ENCODE data around the gene RWDD2A. TPM values are rescaled to one million over a fixed set of nuclear protein-coding genes. Genes with fewer than 3 reads are reported as not detected.

The RWDD2A gene
- total and polyA plus RNA-seq, 7 donors, result 1.9 to 4.1 (median 2.5) TPM

- intact Hi-C loops (cut with DNase I), result no loop called here
- WGBS, 2 donors, result 75 to 81% methylated on average over 4 of the region's 4 CpGs
- no peak for TF ChIP-seq POLR2A (IDR thresholded peaks at IDR 0.05)
- TF ChIP-seq POLR2AphosphoS5 (IDR thresholded peaks at IDR 0.05), result no peak
- TF ChIP-seq EP300 (IDR thresholded peaks at IDR 0.05), result no peak
- no peak for TF ChIP-seq CTCF (IDR thresholded peaks at IDR 0.05)
- H3K9me3 ChIP-seq, result no peaks in the 10 kb centered on the region
- H3K4me3 ChIP-seq, result no peak overlapping the region
- no peaks in the 10 kb centered on the region for H3K36me3 ChIP-seq
- H3K4me1 ChIP-seq, result no peaks in the 10 kb centered on the region
- H3K27ac ChIP-seq, result no peak overlapping the region
- no peak for DNase-seq
- H3K27me3 ChIP-seq, result no peaks in the 10 kb centered on the region
These were observed 8.9 kb downstream of the RWDD2A start for GRCh38 chr6:83202031-83202430.

DNA sequence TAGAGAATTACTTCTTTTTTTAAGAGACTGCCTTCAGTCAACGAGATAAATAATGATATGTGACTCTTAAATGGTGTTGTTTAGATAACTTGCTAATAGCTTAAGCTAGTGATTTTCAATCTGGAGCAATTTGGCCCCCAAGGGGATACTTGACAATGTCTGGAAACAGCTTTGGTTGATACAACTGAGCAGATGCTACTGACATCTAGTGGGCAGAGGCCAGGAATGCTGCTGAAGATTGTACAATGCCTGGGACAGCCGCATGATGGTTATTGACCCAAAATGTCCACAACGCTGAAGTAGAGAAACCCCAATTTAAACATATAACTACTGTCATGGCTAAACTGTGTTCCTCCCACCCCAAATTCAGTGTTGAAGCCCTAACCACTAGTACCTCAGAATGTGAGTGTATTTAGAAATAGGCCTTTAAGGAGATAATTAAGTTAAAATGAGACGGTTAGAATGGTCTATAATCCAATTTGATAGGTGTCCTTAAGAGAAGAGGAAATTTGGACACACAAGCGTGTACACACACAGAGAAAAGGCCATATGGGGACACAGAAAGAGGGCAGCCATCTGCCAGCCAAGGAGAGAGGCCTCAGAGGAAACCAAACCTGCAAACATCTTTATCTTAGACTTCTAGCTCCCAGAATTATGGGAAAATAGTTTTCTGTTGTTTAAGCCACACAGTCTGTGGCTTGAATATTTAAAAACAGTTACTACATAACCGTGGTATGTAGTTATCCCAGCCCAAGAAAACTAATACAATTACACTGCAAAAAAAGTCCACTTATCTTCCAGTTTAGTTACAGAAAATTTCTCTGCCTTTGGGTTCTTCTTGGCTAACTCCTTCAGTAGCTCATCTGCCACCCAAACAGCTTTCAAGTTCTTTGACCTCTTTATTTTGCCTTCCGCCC lies 22.2 kb downstream of the RWDD2A start:
- whole genome bisulfite sequencing, 2 donors, result 27 to 30% methylated on average over 7 of the region's 7 CpGs
- DNase-seq, result peak; percentile 71
- no peak overlapping the region for H3K27ac ChIP-seq
- no peaks in the 10 kb centered on the region for H3K4me1 ChIP-seq
- no peaks in the 10 kb centered on the region for H3K9me3 ChIP-seq
- no peak overlapping the region for H3K4me3 ChIP-seq
- TF ChIP-seq POLR2AphosphoS5 (IDR thresholded peaks at IDR 0.05) (no peak), POLR2A (IDR thresholded peaks at IDR 0.05) (no peak), CTCF (IDR thresholded peaks at IDR 0.05) (peak; percentile 25 to 62 (median 50)), EP300 (IDR thresholded peaks at IDR 0.05) (no peak)
- intact Hi-C loops (cut with DNase I), result loop anchor here (2.0 kb wide), 1 partner anchor 149 kb away; the partner anchor contains the start of gene DOP1A
- H3K27me3 ChIP-seq, result no peaks in the 10 kb centered on the region
- H3K36me3 ChIP-seq, result peaks cover 0 to 4% (median 0%) of the 10 kb centered on the region in 4 donors

DNA sequence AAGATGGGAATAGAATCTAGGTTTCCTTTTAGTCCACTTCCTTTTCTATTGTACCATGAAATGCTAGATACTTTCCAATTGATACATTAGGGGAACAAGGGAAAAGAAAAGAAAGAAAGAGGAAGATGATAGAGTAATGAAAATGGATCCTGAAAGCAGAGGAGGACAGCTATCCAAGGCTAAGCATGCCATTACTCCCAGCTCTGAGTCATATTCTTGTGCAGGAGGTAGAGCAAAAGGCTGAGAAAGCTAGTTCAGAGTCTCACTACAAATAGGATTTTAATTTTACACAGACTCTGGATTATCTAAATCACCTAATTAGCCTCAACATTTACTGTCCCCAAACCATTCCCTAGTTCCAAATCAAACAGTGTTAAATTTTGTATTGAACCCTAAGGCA lies 23.6 kb downstream of the RWDD2A start:
- H3K27ac ChIP-seq, result no peak overlapping the region
- intact Hi-C loops (cut with DNase I), result no loop called here
- TF ChIP-seq EP300 (IDR thresholded peaks at IDR 0.05), result no peak
- no peak for TF ChIP-seq POLR2A (IDR thresholded peaks at IDR 0.05)
- no peak for TF ChIP-seq POLR2AphosphoS5 (IDR thresholded peaks at IDR 0.05)
- no peak for TF ChIP-seq CTCF (IDR thresholded peaks at IDR 0.05)
- H3K36me3 ChIP-seq, result no peaks in the 10 kb centered on the region
- no peaks in the 10 kb centered on the region for H3K9me3 ChIP-seq
- no peak overlapping the region for H3K4me3 ChIP-seq
- H3K27me3 ChIP-seq, result no peaks in the 10 kb centered on the region
- no peaks in the 10 kb centered on the region for H3K4me1 ChIP-seq
- DNase-seq, result no peak

DNA sequence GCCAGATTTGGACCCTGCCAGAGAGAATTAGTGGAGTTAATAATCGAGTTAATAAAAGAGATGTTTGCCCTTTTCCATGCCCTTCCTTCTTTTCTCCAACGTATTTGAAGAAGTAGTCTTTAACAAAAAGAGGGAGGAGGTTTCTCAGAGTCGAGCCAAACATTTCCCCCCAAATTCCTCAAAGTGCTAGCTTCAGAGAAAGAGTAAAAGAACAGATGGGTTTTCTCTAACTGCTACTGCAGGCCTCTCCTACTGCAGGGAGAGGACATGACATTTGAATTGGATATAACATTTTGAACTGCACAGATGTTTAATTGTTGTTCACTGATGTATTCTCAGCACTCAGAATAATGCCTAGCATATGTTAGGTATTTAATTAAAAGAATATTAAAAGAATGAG lies 25.5 kb downstream of the RWDD2A start:
- Histone ChIP-seq H3K27me3 (no peaks in the 10 kb centered on the region), H3K4me3 (no peak overlapping the region), H3K9me3 (no peaks in the 10 kb centered on the region), H3K27ac (no peak overlapping the region), H3K36me3 (no peaks in the 10 kb centered on the region), H3K4me1 (no peaks in the 10 kb centered on the region)
- no peak for TF ChIP-seq CTCF (IDR thresholded peaks at IDR 0.05)
- no peak for TF ChIP-seq POLR2A (IDR thresholded peaks at IDR 0.05)
- no peak for TF ChIP-seq POLR2AphosphoS5 (IDR thresholded peaks at IDR 0.05)
- no peak for TF ChIP-seq EP300 (IDR thresholded peaks at IDR 0.05)
- 58 to 66% methylated on average over 3 of the region's 3 CpGs for WGBS, 2 donors
- intact Hi-C loops (cut with DNase I), result no loop called here
- DNase-seq, result no peak

Measured in sigmoid colon (tissue), 7 donors.